ENCODE measurements around the gene BHLHE40. TPM values are rescaled to one million over a fixed set of nuclear protein-coding genes. Genes with fewer than 3 reads are reported as not detected.
A peak's percentile ranks its signal among the peaks of the same experiment; 100 is the strongest.

BHLHE40 gene
- total and polyA plus RNA-seq, 10 of the 15 experiments (the other 5 are each of a cell fraction or from before 2014, with no cell fraction given): 25.2 to 106 (median 51.4) TPM

DNA sequence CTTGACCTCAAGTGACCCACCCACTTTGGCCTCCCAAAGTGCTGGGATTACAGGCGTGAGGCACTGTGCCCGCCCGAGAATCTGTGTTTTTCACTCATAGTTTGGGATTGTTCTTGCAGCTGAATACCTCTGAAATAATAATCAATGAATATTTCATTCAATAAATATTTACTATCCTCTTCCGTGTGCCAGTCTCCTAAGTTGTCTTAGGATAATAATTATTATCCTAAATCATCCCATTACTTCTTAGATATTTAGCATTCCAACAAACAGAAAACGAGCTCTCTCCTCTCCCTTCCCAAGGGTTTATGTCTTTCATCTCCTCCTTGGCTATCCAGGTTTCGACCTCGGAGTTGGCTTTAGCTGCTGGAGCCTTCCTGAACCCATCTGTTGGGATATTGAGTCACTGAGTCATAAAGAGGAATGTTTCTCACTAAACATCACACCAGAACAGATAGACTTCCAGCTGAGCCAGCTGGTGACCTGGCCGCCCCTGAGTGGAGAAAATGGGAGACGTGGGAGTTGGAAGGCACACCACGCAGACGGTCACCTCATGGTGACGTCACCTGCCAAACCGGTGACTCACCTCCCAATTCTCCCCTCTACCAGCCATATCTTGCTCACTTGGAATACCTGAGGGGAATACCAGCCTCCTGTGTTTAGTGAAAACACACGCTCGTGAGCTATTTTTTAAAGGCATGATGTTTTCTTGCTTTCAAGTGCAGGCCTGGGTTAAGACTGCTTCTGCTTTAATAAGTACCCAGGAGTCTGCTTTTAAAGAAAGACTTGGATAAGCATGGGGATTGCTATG, 43.9 kb downstream of the BHLHE40 start (continued):
- TF ChIP-seq, protein P1, sequence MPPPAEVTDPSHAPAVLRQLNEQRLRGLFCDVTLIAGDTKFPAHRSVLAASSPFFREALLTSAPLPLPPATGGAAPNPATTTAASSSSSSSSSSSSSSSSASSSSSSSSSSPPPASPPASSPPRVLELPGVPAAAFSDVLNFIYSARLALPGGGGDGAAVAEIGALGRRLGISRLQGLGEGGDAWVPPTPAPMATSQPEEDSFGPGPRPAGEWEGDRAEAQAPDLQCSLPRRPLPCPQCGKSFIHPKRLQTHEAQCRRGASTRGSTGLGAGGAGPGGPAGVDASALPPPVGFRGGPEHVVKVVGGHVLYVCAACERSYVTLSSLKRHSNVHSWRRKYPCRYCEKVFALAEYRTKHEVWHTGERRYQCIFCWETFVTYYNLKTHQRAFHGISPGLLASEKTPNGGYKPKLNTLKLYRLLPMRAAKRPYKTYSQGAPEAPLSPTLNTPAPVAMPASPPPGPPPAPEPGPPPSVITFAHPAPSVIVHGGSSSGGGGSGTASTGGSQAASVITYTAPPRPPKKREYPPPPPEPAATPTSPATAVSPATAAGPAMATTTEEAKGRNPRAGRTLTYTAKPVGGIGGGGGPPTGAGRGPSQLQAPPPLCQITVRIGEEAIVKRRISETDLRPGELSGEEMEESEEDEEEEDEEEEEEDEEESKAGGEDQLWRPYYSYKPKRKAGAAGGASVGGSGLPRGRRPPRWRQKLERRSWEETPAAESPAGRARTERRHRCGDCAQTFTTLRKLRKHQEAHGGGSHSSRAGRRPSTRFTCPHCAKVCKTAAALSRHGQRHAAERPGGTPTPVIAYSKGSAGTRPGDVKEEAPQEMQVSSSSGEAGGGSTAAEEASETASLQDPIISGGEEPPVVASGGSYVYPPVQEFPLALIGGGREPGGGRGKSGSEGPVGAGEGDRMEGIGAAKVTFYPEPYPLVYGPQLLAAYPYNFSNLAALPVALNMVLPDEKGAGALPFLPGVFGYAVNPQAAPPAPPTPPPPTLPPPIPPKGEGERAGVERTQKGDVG (CRISPR knock-in tag; IDR thresholded peaks at IDR 0.05): no peak
- no peak for TF ChIP-seq MYC (IDR thresholded peaks at IDR 0.05; ENCODE audit: insufficient read depth, insufficient read length, insufficient replicate concordance, low read length, severe bottlenecking)
- TF ChIP-seq TCF7 (IDR thresholded peaks at IDR 0.05; ENCODE audit: borderline replicate concordance): no peak
- TF ChIP-seq MEF2A (IDR thresholded peaks at IDR 0.05; ENCODE audit: insufficient read depth, low read depth, low read length): no peak
- no peak for TF ChIP-seq YY1 (IDR thresholded peaks at IDR 0.05; ENCODE audit: low read depth, low read length)
- TF ChIP-seq, protein P2, sequence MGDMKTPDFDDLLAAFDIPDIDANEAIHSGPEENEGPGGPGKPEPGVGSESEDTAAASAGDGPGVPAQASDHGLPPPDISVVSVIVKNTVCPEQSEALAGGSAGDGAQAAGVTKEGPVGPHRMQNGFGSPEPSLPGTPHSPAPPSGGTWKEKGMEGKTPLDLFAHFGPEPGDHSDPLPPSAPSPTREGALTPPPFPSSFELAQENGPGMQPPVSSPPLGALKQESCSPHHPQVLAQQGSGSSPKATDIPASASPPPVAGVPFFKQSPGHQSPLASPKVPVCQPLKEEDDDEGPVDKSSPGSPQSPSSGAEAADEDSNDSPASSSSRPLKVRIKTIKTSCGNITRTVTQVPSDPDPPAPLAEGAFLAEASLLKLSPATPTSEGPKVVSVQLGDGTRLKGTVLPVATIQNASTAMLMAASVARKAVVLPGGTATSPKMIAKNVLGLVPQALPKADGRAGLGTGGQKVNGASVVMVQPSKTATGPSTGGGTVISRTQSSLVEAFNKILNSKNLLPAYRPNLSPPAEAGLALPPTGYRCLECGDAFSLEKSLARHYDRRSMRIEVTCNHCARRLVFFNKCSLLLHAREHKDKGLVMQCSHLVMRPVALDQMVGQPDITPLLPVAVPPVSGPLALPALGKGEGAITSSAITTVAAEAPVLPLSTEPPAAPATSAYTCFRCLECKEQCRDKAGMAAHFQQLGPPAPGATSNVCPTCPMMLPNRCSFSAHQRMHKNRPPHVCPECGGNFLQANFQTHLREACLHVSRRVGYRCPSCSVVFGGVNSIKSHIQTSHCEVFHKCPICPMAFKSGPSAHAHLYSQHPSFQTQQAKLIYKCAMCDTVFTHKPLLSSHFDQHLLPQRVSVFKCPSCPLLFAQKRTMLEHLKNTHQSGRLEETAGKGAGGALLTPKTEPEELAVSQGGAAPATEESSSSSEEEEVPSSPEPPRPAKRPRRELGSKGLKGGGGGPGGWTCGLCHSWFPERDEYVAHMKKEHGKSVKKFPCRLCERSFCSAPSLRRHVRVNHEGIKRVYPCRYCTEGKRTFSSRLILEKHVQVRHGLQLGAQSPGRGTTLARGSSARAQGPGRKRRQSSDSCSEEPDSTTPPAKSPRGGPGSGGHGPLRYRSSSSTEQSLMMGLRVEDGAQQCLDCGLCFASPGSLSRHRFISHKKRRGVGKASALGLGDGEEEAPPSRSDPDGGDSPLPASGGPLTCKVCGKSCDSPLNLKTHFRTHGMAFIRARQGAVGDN (IDR thresholded peaks at IDR 0.05): 0 out of 2 replicates have a peak, but pooled peaks have one; percentile 25
- no peak for TF ChIP-seq KAT2A (conservative IDR thresholded peaks at IDR 0.05; ENCODE audit: control insufficient read depth, low read depth, low read length)
- TF ChIP-seq, protein P3, sequence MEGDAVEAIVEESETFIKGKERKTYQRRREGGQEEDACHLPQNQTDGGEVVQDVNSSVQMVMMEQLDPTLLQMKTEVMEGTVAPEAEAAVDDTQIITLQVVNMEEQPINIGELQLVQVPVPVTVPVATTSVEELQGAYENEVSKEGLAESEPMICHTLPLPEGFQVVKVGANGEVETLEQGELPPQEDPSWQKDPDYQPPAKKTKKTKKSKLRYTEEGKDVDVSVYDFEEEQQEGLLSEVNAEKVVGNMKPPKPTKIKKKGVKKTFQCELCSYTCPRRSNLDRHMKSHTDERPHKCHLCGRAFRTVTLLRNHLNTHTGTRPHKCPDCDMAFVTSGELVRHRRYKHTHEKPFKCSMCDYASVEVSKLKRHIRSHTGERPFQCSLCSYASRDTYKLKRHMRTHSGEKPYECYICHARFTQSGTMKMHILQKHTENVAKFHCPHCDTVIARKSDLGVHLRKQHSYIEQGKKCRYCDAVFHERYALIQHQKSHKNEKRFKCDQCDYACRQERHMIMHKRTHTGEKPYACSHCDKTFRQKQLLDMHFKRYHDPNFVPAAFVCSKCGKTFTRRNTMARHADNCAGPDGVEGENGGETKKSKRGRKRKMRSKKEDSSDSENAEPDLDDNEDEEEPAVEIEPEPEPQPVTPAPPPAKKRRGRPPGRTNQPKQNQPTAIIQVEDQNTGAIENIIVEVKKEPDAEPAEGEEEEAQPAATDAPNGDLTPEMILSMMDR (IDR thresholded peaks at IDR 0.05 in 2 of 3, conservative IDR thresholded peaks at IDR 0.05 in 1 of 3; ENCODE audit: control insufficient read depth in 2 of 3, extremely low read depth in 1 of 3, insufficient read depth in 1 of 3, low read depth in 3 of 3, low read length in 3 of 3): no peak
- no peak for TF ChIP-seq KDM1A (IDR thresholded peaks at IDR 0.05; ENCODE audit: borderline replicate concordance)
- no peak for TF ChIP-seq SMARCA5 (IDR thresholded peaks at IDR 0.05)
- no peak for TF ChIP-seq RB1 (IDR thresholded peaks at IDR 0.05; ENCODE audit: borderline replicate concordance)
- no peak for TF ChIP-seq RAD21 (IDR thresholded peaks at IDR 0.05; ENCODE audit: insufficient read depth, low read depth, low read length)
- no peak for TF ChIP-seq SPI1 (IDR thresholded peaks at IDR 0.05; ENCODE audit: borderline replicate concordance, insufficient read depth, low read depth, low read length)
- TF ChIP-seq ZZZ3 (IDR thresholded peaks at IDR 0.05; ENCODE audit: control insufficient read depth, insufficient read length, low read depth): no peak
- no peak for TF ChIP-seq ZSCAN29 (IDR thresholded peaks at IDR 0.05)
- TF ChIP-seq, protein P4, sequence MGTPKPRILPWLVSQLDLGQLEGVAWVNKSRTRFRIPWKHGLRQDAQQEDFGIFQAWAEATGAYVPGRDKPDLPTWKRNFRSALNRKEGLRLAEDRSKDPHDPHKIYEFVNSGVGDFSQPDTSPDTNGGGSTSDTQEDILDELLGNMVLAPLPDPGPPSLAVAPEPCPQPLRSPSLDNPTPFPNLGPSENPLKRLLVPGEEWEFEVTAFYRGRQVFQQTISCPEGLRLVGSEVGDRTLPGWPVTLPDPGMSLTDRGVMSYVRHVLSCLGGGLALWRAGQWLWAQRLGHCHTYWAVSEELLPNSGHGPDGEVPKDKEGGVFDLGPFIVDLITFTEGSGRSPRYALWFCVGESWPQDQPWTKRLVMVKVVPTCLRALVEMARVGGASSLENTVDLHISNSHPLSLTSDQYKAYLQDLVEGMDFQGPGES (IDR thresholded peaks at IDR 0.05): no peak
- TF ChIP-seq IKZF2 (IDR thresholded peaks at IDR 0.05): peak; percentile 65 to 67

Data from GM12878 (cell line).